Measurements from ENCODE around the gene SIN3A.

DNA sequence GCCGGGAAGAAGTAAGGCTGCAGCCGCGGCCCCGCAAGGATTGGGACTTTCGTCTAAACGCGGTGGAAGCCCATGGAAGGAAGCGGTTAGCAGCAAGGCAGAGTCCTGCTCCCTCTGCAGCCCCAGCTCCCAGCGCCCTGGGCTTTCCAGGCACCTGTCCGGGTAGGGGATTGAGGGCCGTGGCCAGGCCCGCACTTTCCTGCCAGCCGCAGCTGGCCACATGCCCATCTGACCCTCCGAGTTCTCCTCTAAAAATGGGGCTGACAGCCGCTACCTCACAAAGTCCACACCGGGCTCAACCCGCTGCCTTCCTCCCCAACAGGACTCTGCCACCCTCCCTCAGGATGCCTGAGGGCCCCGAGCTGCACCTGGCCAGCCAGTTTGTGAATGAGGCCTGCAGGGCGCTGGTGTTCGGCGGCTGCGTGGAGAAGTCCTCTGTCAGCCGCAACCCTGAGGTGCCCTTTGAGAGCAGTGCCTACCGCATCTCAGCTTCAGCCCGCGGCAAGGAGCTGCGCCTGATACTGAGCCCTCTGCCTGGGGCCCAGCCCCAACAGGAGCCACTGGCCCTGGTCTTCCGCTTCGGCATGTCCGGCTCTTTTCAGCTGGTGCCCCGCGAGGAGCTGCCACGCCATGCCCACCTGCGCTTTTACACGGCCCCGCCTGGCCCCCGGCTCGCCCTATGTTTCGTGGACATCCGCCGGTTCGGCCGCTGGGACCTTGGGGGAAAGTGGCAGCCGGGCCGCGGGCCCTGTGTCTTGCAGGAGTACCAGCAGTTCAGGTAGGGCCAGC is 102.7 kb downstream of the SIN3A start:
- TF ChIP-seq EZH2phosphoT487 (IDR thresholded peaks at IDR 0.05; ENCODE audit: borderline replicate concordance, low read length) (no peak), CTCF (IDR thresholded peaks at IDR 0.05; ENCODE audit: low read depth, low read length, poor library complexity, severe bottlenecking) (no peak)
